H1 (cell line): ENCODE results near the gene DSCAM. TPM values are rescaled to one million over a fixed set of nuclear protein-coding genes. Genes with fewer than 3 reads are reported as not detected.

ENCODE experiments used
- CTCF ChIA-PET: fragments of 300-600 bp; sonication (Branson Sonifier 250); formaldehyde crosslinking; loops from one replicate; lab custom pipeline; 2021; ENCODE audit not compliant: partially characterized antibody; lab: Charles Lee
- POLR2A ChIA-PET: fragments of 300-600 bp; sonication (Branson Sonifier 250); formaldehyde crosslinking; loops from one replicate; lab custom pipeline; 2021; ENCODE audit warnings: inconsistent platforms; ENCODE audit not compliant: partially characterized antibody; lab: Charles Lee
- DNase-seq, 2 experiments: peaks; one replicate each; pipeline versions ENCODE4 v3.0.0 to v3.0.0-alpha.2; 2010 to 2022; ENCODE audit warnings: low spot score in 2 of 2, low read depth in 1 of 2, mixed read lengths in 1 of 2
- FAIRE-seq: peaks from 2 replicates; lab custom pipeline; 2011; peaks lifted over from hg19 to GRCh38; lab: Jason Lieb, UNC
- H2AFZ ChIP-seq: 2 replicates; pipeline ENCODE4 v1.8.1; 2012; ENCODE audit warnings: low read length, inconsistent platforms
- H2AK5ac ChIP-seq: 2 replicates; pipeline ENCODE4 v1.6.1; 2013; ENCODE audit warnings: low read depth, low read length
- H2BK120ac ChIP-seq: replicated peaks from 2 replicates; pipeline ENCODE3; 2013; ENCODE audit warnings: low read depth, low read length, inconsistent platforms
- H2BK12ac ChIP-seq: 2 replicates; pipeline ENCODE4 v1.6.1; 2013; ENCODE audit warnings: low read depth, low read length
- H2BK15ac ChIP-seq: 2 replicates; pipeline ENCODE4 v1.6.1; 2013; ENCODE audit warnings: low read length
- H2BK20ac ChIP-seq: 2 replicates; pipeline ENCODE4 v1.6.1; 2013; ENCODE audit warnings: low read length
- H2BK5ac ChIP-seq: 2 replicates; pipeline ENCODE4 v1.6.1; 2013; ENCODE audit warnings: low read depth, low read length
- H3K14ac ChIP-seq: 2 replicates; pipeline ENCODE4 v1.6.1; 2013; ENCODE audit warnings: inconsistent platforms; ENCODE audit not compliant: insufficient read length
- H3K18ac ChIP-seq: 2 replicates; pipeline ENCODE4 v1.6.1; 2013; ENCODE audit warnings: low read length; ENCODE audit errors: extremely low read depth
- H3K23ac ChIP-seq: 2 replicates; pipeline ENCODE4 v1.6.1; 2013; ENCODE audit warnings: inconsistent platforms; ENCODE audit not compliant: insufficient read length
- H3K23me2 ChIP-seq: 2 replicates; pipeline ENCODE4 v1.6.1; 2013; ENCODE audit warnings: low read depth, low read length
- H3K27ac ChIP-seq: 2 replicates; pipeline ENCODE4 v1.6.1; 2011; ENCODE audit warnings: low read depth, low read length, inconsistent platforms
- H3K27me3 ChIP-seq, 4 experiments: replicated peaks in 1 of 4; 1 replicate in 1 of 4; 2 replicates in 3 of 4; pipeline versions ENCODE4 v1.6.1 to v1.8.1; 2011 to 2013; ENCODE audit warnings: low read length in 3 of 4, mild to moderate bottlenecking in 3 of 4, inconsistent platforms in 2 of 4, mixed read lengths in 2 of 4, moderate library complexity in 1 of 4; ENCODE audit not compliant: control insufficient read depth in 3 of 4, insufficient read depth in 3 of 4; ENCODE audit errors: extremely low read depth in 1 of 4
- H3K36me3 ChIP-seq, 4 experiments: 2 replicates each; pipeline versions ENCODE4 v1.6.1 to v1.8.1; 2011 to 2013; ENCODE audit warnings: mild to moderate bottlenecking in 4 of 4, low read length in 3 of 4, moderate library complexity in 2 of 4, control low read depth in 1 of 4, inconsistent platforms in 1 of 4; ENCODE audit not compliant: insufficient read depth in 4 of 4, control insufficient read depth in 2 of 4
- H3K4ac ChIP-seq: replicated peaks from 2 replicates; pipeline ENCODE3; 2013; ENCODE audit warnings: low read length, low read depth, mixed read lengths, inconsistent platforms; ENCODE audit not compliant: insufficient read length
- H3K4me1 ChIP-seq, 4 experiments: replicated peaks in 1 of 4; 1 replicate in 1 of 4; 2 replicates in 3 of 4; pipeline versions ENCODE4 v1.6.1 to v1.8.1; 2011 to 2013; ENCODE audit warnings: low read length in 3 of 4, inconsistent platforms in 2 of 4, mixed read lengths in 1 of 4; ENCODE audit not compliant: insufficient read depth in 4 of 4, control insufficient read depth in 3 of 4
- H3K4me2 ChIP-seq, 2 experiments: 2 replicates each; pipeline versions ENCODE4 v1.6.1 to v1.8.1; 2011 to 2013; ENCODE audit warnings: low read depth in 2 of 2, low read length in 2 of 2, control low read depth in 1 of 2, inconsistent platforms in 1 of 2, mild to moderate bottlenecking in 1 of 2; ENCODE audit not compliant: insufficient read depth in 1 of 2
- H3K4me3 ChIP-seq, 4 experiments: fragments of 200-600, 300-600 bp in 1 of 4; sonication (generic), shearing (Covaris generic), sonication (Bioruptor Twin) in 1 of 4; 2 replicates each; pipeline versions ENCODE4 v1.5.1 to v1.8.1; 2011 to 2016; ENCODE audit warnings: low read length in 4 of 4, low read depth in 3 of 4, control low read depth in 2 of 4, inconsistent platforms in 2 of 4, mild to moderate bottlenecking in 2 of 4, mixed read lengths in 1 of 4, moderate library complexity in 1 of 4; ENCODE audit not compliant: insufficient read depth in 2 of 4; ENCODE audit errors: extremely low read depth in 1 of 4
- H3K56ac ChIP-seq: replicated peaks from 2 replicates; pipeline ENCODE3; 2013; ENCODE audit warnings: low read depth, mild to moderate bottlenecking, mixed read lengths, low read length, inconsistent platforms; ENCODE audit not compliant: insufficient read length
- H3K79me1 ChIP-seq: 2 replicates; pipeline ENCODE4 v1.6.1; 2013; ENCODE audit warnings: low read depth, low read length, control low read depth
- H3K79me2 ChIP-seq, 2 experiments: 2 replicates each; pipeline versions ENCODE4 v1.6.1 to v1.8.1; 2012 to 2013; ENCODE audit warnings: low read length in 2 of 2, mild to moderate bottlenecking in 2 of 2, inconsistent platforms in 1 of 2; ENCODE audit not compliant: insufficient read depth in 2 of 2, control insufficient read depth in 1 of 2
- H3K9ac ChIP-seq, 4 experiments: replicated peaks in 1 of 4; 1 replicate in 1 of 4; 2 replicates in 3 of 4; pipeline versions ENCODE4 v1.6.1 to v1.8.1; 2011 to 2013; ENCODE audit warnings: low read depth in 3 of 4, low read length in 3 of 4, control low read depth in 2 of 4, mild to moderate bottlenecking in 2 of 4, moderate library complexity in 2 of 4, inconsistent platforms in 1 of 4; ENCODE audit errors: extremely low read depth in 1 of 4
- H3K9me3 ChIP-seq, 2 experiments: 2 replicates each; pipeline versions ENCODE4 v1.6.1 to v1.8.1; 2012 to 2013; ENCODE audit warnings: mild to moderate bottlenecking in 2 of 2, moderate library complexity in 2 of 2, control low read depth in 1 of 2, inconsistent platforms in 1 of 2, low read depth in 1 of 2, low read length in 1 of 2, mixed read lengths in 1 of 2; ENCODE audit not compliant: insufficient read depth in 2 of 2
- H4K20me1 ChIP-seq, 2 experiments: replicated peaks in 1 of 2; 2 replicates each; pipeline versions ENCODE3 to v1.8.1; 2011 to 2013; ENCODE audit warnings: inconsistent platforms in 2 of 2, low read length in 2 of 2, mild to moderate bottlenecking in 1 of 2; ENCODE audit not compliant: insufficient read depth in 2 of 2, control insufficient read depth in 1 of 2
- H4K5ac ChIP-seq: 2 replicates; pipeline ENCODE4 v1.6.1; 2013; ENCODE audit warnings: low read length, low read depth, mixed read lengths, inconsistent platforms; ENCODE audit not compliant: insufficient read length
- H4K8ac ChIP-seq: 2 replicates; pipeline ENCODE4 v1.8.0; 2013; ENCODE audit warnings: mild to moderate bottlenecking, moderate library complexity, low read length, inconsistent platforms; ENCODE audit not compliant: insufficient read depth; ENCODE audit errors: extremely low read depth
- H4K91ac ChIP-seq: replicated peaks from 2 replicates; pipeline ENCODE3; 2013; ENCODE audit warnings: low read length, mixed read lengths, inconsistent platforms; ENCODE audit not compliant: insufficient read length
- BACH1 ChIP-seq: IDR thresholded peaks from 2 replicates; pipeline ENCODE4 v1.6.1; 2012; ENCODE audit warnings: low read length, improper control_type of control experiment
- BRCA1 ChIP-seq: IDR thresholded peaks from 2 replicates; pipeline ENCODE4 v1.6.1; 2012; ENCODE audit warnings: low read depth, low read length, improper control_type of control experiment
- CHD1 ChIP-seq: IDR thresholded peaks from 2 replicates; pipeline ENCODE4 v1.6.1; 2012; ENCODE audit warnings: low read depth, low read length, improper control_type of control experiment
- CHD2 ChIP-seq: IDR thresholded peaks from 2 replicates; pipeline ENCODE4 v1.6.1; 2012; ENCODE audit warnings: low read length, improper control_type of control experiment
- HDAC2 ChIP-seq, 2 experiments: fragments of 300-600 bp in 1 of 2; sonication (generic) in 1 of 2; IDR thresholded peaks; 2 replicates each; pipeline ENCODE4 v1.6.1; 2011 to 2012; ENCODE audit warnings: low read depth in 2 of 2, low read length in 2 of 2, mild to moderate bottlenecking in 2 of 2, moderate library complexity in 2 of 2, borderline replicate concordance in 1 of 2, inconsistent platforms in 1 of 2
- HDAC6 ChIP-seq: IDR thresholded peaks from one replicate; pipeline ENCODE4 v1.7.1; 2012; ENCODE audit warnings: low read depth, mild to moderate bottlenecking, inconsistent platforms, low read length, moderate library complexity
- MAFK ChIP-seq: IDR thresholded peaks from 2 replicates; pipeline ENCODE4 v1.6.1; 2012; ENCODE audit warnings: low read depth, mild to moderate bottlenecking, improper control_type of control experiment, low read length
- PHF8 ChIP-seq: fragments of 200-600 bp; sonication (generic); conservative IDR thresholded peaks from 2 replicates; pipeline ENCODE4 v1.7.1; 2012; ENCODE audit warnings: low read depth, mild to moderate bottlenecking, inconsistent platforms, low read length, moderate library complexity
- RBBP5 ChIP-seq: IDR thresholded peaks from 2 replicates; pipeline ENCODE4 v1.7.1; 2012; ENCODE audit warnings: low read depth, mild to moderate bottlenecking, inconsistent platforms, low read length, moderate library complexity, borderline replicate concordance
- RFX5 ChIP-seq: IDR thresholded peaks from 2 replicates; pipeline ENCODE4 v1.6.1; 2011; ENCODE audit warnings: low read depth, low read length, improper control_type of control experiment, borderline replicate concordance
- SAP30 ChIP-seq: fragments of 300-600 bp; sonication (generic); IDR thresholded peaks from 2 replicates; pipeline ENCODE4 v1.7.1; 2012; ENCODE audit warnings: low read length, moderate library complexity, mild to moderate bottlenecking, inconsistent platforms; ENCODE audit not compliant: insufficient read depth, insufficient replicate concordance
- TCF12 ChIP-seq: IDR thresholded peaks from 2 replicates; pipeline ENCODE4 v1.6.1; 2011; ENCODE audit warnings: low read depth, mild to moderate bottlenecking, low read length
- YY1 ChIP-seq: IDR thresholded peaks from 2 replicates; pipeline ENCODE4 v1.6.1; 2011; ENCODE audit warnings: low read depth, mild to moderate bottlenecking, low read length
- WGBS, 2 experiments: shearing (Covaris generic) in 1 of 2; methylation state at CpG; one replicate each; pipeline versions ENCODE4 v1.1.6 to v1.1.7; 2013 to 2015; ENCODE audit warnings: low lambda C conversion rate in 2 of 2, mixed read lengths in 2 of 2, inconsistent platforms in 1 of 2, low coverage in 1 of 2, missing lambda C conversion rate in 1 of 2; ENCODE audit not compliant: insufficient replicate concordance in 2 of 2, insufficient coverage in 1 of 2, insufficient read length in 1 of 2; ENCODE audit errors: extremely low coverage in 1 of 2, missing lambda C conversion rate in 1 of 2; 5-methylcytosine and 5-hydroxymethylcytosine counted together
- polyA plus RNA-seq, 7 experiments: library from polyadenylated mRNA; depleted of rRNA in 3 of 7; stranded (reverse) in 5 of 7; unstranded in 2 of 7; fragments of >200 nt in 5 of 7; fragments of 200-250 nt in 2 of 7; gene quantifications; 1 replicate in 5 of 7; 2 replicates in 1 of 7; 4 replicates in 1 of 7; pipeline versions ENCODE4 v1.2.1 to v1.2.3, GENCODE V29; 2011 to 2013; ENCODE audit warnings: missing spikeins in 2 of 7, mixed read lengths in 2 of 7
- total RNA-seq: library from RNA; stranded (reverse); fragmentation: NEBNext Ultra II Directional; extraction: Animal tissue kit (Norgen Biotek cat#: 25700); gene quantifications from 2 replicates; pipeline ENCODE4 v1.2.1, GENCODE V29; 2021

DSCAM gene
- total and polyA plus RNA-seq, 2 of the 8 experiments (the other 6 are each of a cell fraction or from before 2014, with no cell fraction given) = 0.02 to 0.15 TPM

GRCh38 chr21:40618191-40618973, 228.6 kb downstream of the DSCAM start:
- no peak for FAIRE-seq
- Histone ChIP-seq H3K18ac (0 out of 2 replicates have a peak overlapping the region, but pooled peaks have one; percentile 3), H3K14ac (no peak overlapping the region), H3K23me2 (no peaks in the 10 kb centered on the region), H3K4me1 (peaks cover 0 to 11% (median 5%) of the 10 kb centered on the region in 4 experiments; a peak in 4 of 7 replicates), H2AK5ac (no peak overlapping the region), H2BK5ac (no peak overlapping the region), H4K5ac (no peak overlapping the region), H2BK12ac (no peak overlapping the region; the same call in 1 of the 2 replicates), H2AFZ (peak overlapping the region; percentile 61; the same call in 1 of the 2 replicates), H3K27ac (no peak overlapping the region), H3K9ac (no peak overlapping the region), H3K9me3 (no peaks in the 10 kb centered on the region), H4K91ac (no peak overlapping the region), H3K79me2 (no peaks in the 10 kb centered on the region), H2BK20ac (no peak overlapping the region), H3K4me2 (no peak overlapping the region), H3K4me3 (no peak overlapping the region), H2BK120ac (no peak overlapping the region), H3K56ac (no peak overlapping the region), H3K4ac (no peak overlapping the region), H3K79me1 (no peaks in the 10 kb centered on the region), H4K20me1 (no peaks in the 10 kb centered on the region), H3K23ac (no peak overlapping the region), H2BK15ac (0 out of 2 replicates have a peak overlapping the region, but pooled peaks have one; percentile 9), H3K36me3 (no peaks in the 10 kb centered on the region), H3K27me3 (no peaks in the 10 kb centered on the region), H4K8ac (no peak overlapping the region)
- POLR2A ChIA-PET = no interaction called here
- no peak for DNase-seq
- 84% methylated on average over 14 of the region's 14 CpGs; no CpG with 5 or more reads in 1 of the 2 experiments for WGBS, 2 experiments
- CTCF ChIA-PET = no interaction called here
- no peak for TF ChIP-seq BRCA1
- TF ChIP-seq SAP30 = no peak
- TF ChIP-seq HDAC6 = no peak
- TF ChIP-seq HDAC2 (IDR thresholded peaks at IDR 0.05; ENCODE audit: borderline replicate concordance in 1 of 2, low read depth in 2 of 2, low read length in 2 of 2) = no peak
- no peak for TF ChIP-seq MAFK
- no peak for TF ChIP-seq CHD2
- TF ChIP-seq RBBP5 = no peak
- no peak for TF ChIP-seq TCF12
- no peak for TF ChIP-seq RFX5
- no peak for TF ChIP-seq YY1
- no peak for TF ChIP-seq CHD1
- TF ChIP-seq BACH1 = no peak
- no peak for TF ChIP-seq PHF8
